ENCODE data around the gene TRIM75. TPM values are rescaled to one million over a fixed set of nuclear protein-coding genes. Genes with fewer than 3 reads are reported as not detected.

TRIM75 gene
- total and polyA plus RNA-seq, 2 experiments from 2014 or later = not detected

GRCh38 chr4:165058666-165059065 is 5.0 kb downstream of the TRIM75 start:
- no peak overlapping the region for H2AFZ ChIP-seq
- H3K27ac Mint-ChIP-seq = no peak overlapping the region
- no peaks in the 10 kb centered on the region for H3K9me3 Mint-ChIP-seq

More at GRCh38 chr4:165058666-165059065, 5.0 kb downstream of the TRIM75 start:
- DNase-seq (ENCODE audit: low spot score) = no peak
- H3K4me1 ChIP-seq (ENCODE audit: insufficient read depth) = no peaks in the 10 kb centered on the region
- Mint-ChIP-seq H3K4me3 (no peak overlapping the region), H3K27me3 (ENCODE audit: insufficient read depth, low read depth, poor library complexity) (peaks cover 5% of the 10 kb centered on the region), H3K4me1 (no peaks in the 10 kb centered on the region), H3K36me3 (ENCODE audit: low read depth) (no peaks in the 10 kb centered on the region)
- 0 out of 2 replicates have a peak, but pooled peaks cover 3% of the 10 kb centered on the region for H3K9me2 ChIP-seq (ENCODE audit: insufficient read depth)
- no peak for TF ChIP-seq JUNB (IDR thresholded peaks at IDR 0.05; ENCODE audit: unreplicated experiment)
- no peak for TF ChIP-seq ETS1 (IDR thresholded peaks at IDR 0.05)
- TF ChIP-seq EZH2 (IDR thresholded peaks at IDR 0.05; ENCODE audit: low read depth, unreplicated experiment) = no peak
- no peak for TF ChIP-seq CREB1 (CRISPR knock-in tag; IDR thresholded peaks at IDR 0.05; ENCODE audit: low read depth)
- TF ChIP-seq NANOG (IDR thresholded peaks at IDR 0.05; ENCODE audit: borderline replicate concordance) = no peak
- TF ChIP-seq EZH2phosphoT487 (IDR thresholded peaks at IDR 0.05; ENCODE audit: unreplicated experiment) = no peak
- no peak for TF ChIP-seq REST (IDR thresholded peaks at IDR 0.05; ENCODE audit: unreplicated experiment)
- no peak for TF ChIP-seq CTCF (conservative IDR thresholded peaks at IDR 0.05; ENCODE audit: low read depth in 2 of 2)
- no peak for TF ChIP-seq ZNF114 (CRISPR knock-in tag; IDR thresholded peaks at IDR 0.05)
- no peak for TF ChIP-seq STAT1 (IDR thresholded peaks at IDR 0.05; ENCODE audit: unreplicated experiment)
- no peak for TF ChIP-seq ZNF331 (CRISPR knock-in tag; IDR thresholded peaks at IDR 0.05; ENCODE audit: low read depth)
- ATAC-seq = no peak
- no peaks in the 10 kb centered on the region for H4K20me1 ChIP-seq (replicated peaks; ENCODE audit: insufficient read depth)
- H3K4me2 ChIP-seq = no peak overlapping the region
- no peaks in the 10 kb centered on the region for H3K27me3 ChIP-seq (ENCODE audit: insufficient read depth)
- no peaks in the 10 kb centered on the region for H3K79me2 ChIP-seq (replicated peaks; ENCODE audit: insufficient read depth)
- no peaks in the 10 kb centered on the region for H3K36me3 ChIP-seq (ENCODE audit: insufficient read depth)
- H3K4me3 ChIP-seq = no peak overlapping the region
- H3F3A ChIP-seq (replicated peaks; ENCODE audit: low read depth) = no peaks in the 10 kb centered on the region
- no peak overlapping the region for H3K27ac ChIP-seq (ENCODE audit: low read depth)

All from GM23338 (cell line).